Breast epithelium (tissue), 4 donors: ENCODE results near the gene SLIT1. TPM values are rescaled to one million over a fixed set of nuclear protein-coding genes. Genes with fewer than 3 reads are reported as not detected.

Source experiments
- DNase-seq, 2 donors: peaks; one replicate each; pipeline ENCODE4 v3.0.0-alpha.2; 2019; ENCODE audit warnings: low spot score in 2 of 2
- H3K27ac ChIP-seq, 2 donors: fragments of 200-600 bp; sonication (generic) in 1 of 2; one replicate each; pipeline ENCODE4 v1.5.1; 2016 to 2019; ENCODE audit warnings: mild to moderate bottlenecking in 1 of 2
- H3K27me3 ChIP-seq, 2 donors: fragments of 200-600 bp; sonication (generic) in 1 of 2; one replicate each; pipeline versions ENCODE4 v1.5.1 to v1.6.0; 2017 to 2019; ENCODE audit warnings: control low read depth in 1 of 2, mild to moderate bottlenecking in 1 of 2
- H3K36me3 ChIP-seq: fragments of 200-600 bp; one replicate; pipeline ENCODE4 v1.5.1; 2019
- H3K4me1 ChIP-seq, 2 donors: fragments of 200-600 bp; sonication (generic); one replicate each; pipeline ENCODE4 v1.5.1; 2016 to 2019; ENCODE audit warnings: control low read depth in 1 of 2
- H3K4me3 ChIP-seq, 3 donors: fragments of 200-600 bp; sonication (generic); 1 replicate in 2 of 3; 2 replicates in 1 of 3; pipeline ENCODE4 v1.5.1; 2016 to 2019; ENCODE audit warnings: mild to moderate bottlenecking in 3 of 3, moderate library complexity in 2 of 3
- H3K9me3 ChIP-seq, 2 donors: fragments of 200-600 bp; sonication (generic) in 1 of 2; one replicate each; pipeline ENCODE4 v1.5.1; 2016 to 2019; ENCODE audit warnings: control low read depth in 1 of 2
- POLR2A ChIP-seq: fragments of 450-650 bp; IDR thresholded peaks from one replicate; pipeline ENCODE4 v1.6.1; 2016; ENCODE audit warnings: antibody characterized with exemption, mild to moderate bottlenecking, moderate library complexity
- POLR2AphosphoS5 ChIP-seq, 3 donors: sonication (generic); formaldehyde crosslinking; IDR thresholded peaks; one replicate each; pipeline ENCODE4 v1.6.1; 2017; ENCODE audit warnings: antibody characterized with exemption in 3 of 3
- intact Hi-C: fragments of 100-400 bp; cut with DNase I; formaldehyde crosslinking; loops from one replicate; pipeline ENCODE4 v1.15.1; 2023; ENCODE audit warnings: low total_unique reads
- total RNA-seq, 3 donors: library from RNA; depleted of rRNA; stranded (reverse); fragments of >200 nt; gene quantifications; one replicate each; pipeline ENCODE4 v1.1.0, GENCODE V29; 2016
- TF ChIP-seq, protein P1 (sequence below), 3 donors: fragments of 450-650 bp; IDR thresholded peaks; one replicate each; pipeline ENCODE4 v1.5.1; 2016 to 2017; ENCODE audit warnings: antibody characterized with exemption in 3 of 3, mild to moderate bottlenecking in 3 of 3, moderate library complexity in 3 of 3

Gene SLIT1
- total RNA-seq, 3 donors from 2014 or later = under 0.01 to 0.44 (median 0.16) TPM

- DNase-seq = no peak
- no peaks in the 10 kb centered on the region for H3K9me3 ChIP-seq
- no peak overlapping the region for H3K27ac ChIP-seq
- intact Hi-C loops = no loop called here
- H3K36me3 ChIP-seq = no peaks in the 10 kb centered on the region
- no peaks in the 10 kb centered on the region for H3K4me1 ChIP-seq
- no peak overlapping the region for H3K4me3 ChIP-seq
- no peaks in the 10 kb centered on the region for H3K27me3 ChIP-seq
- TF ChIP-seq POLR2A = no peak
- TF ChIP-seq, protein P1, sequence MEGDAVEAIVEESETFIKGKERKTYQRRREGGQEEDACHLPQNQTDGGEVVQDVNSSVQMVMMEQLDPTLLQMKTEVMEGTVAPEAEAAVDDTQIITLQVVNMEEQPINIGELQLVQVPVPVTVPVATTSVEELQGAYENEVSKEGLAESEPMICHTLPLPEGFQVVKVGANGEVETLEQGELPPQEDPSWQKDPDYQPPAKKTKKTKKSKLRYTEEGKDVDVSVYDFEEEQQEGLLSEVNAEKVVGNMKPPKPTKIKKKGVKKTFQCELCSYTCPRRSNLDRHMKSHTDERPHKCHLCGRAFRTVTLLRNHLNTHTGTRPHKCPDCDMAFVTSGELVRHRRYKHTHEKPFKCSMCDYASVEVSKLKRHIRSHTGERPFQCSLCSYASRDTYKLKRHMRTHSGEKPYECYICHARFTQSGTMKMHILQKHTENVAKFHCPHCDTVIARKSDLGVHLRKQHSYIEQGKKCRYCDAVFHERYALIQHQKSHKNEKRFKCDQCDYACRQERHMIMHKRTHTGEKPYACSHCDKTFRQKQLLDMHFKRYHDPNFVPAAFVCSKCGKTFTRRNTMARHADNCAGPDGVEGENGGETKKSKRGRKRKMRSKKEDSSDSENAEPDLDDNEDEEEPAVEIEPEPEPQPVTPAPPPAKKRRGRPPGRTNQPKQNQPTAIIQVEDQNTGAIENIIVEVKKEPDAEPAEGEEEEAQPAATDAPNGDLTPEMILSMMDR (IDR thresholded peaks at IDR 0.05) = peak in 2 of 3 donors; percentile 19 to 47
Measured at GRCh38 chr10:97081621-97082235, 104.0 kb downstream of the SLIT1 start.

- intact Hi-C loops = no loop called here
- DNase-seq = no peak
- Histone ChIP-seq H3K27ac (no peak overlapping the region), H3K36me3 (no peaks in the 10 kb centered on the region), H3K4me3 (no peak overlapping the region), H3K4me1 (no peaks in the 10 kb centered on the region), H3K27me3 (no peaks in the 10 kb centered on the region), H3K9me3 (no peaks in the 10 kb centered on the region)
- TF ChIP-seq, protein P1 (IDR thresholded peaks at IDR 0.05) = no peak
- TF ChIP-seq POLR2AphosphoS5 (IDR thresholded peaks at IDR 0.05) = no peak
- TF ChIP-seq POLR2A = no peak
Measured at GRCh38 chr10:97080051-97080776, 105.5 kb downstream of the SLIT1 start.

GRCh38 chr10:97079448-97079847 is 106.3 kb downstream of the SLIT1 start:
- no peak overlapping the region for H3K27ac ChIP-seq
- no peaks in the 10 kb centered on the region for H3K27me3 ChIP-seq
- intact Hi-C loops = loop anchor here (10.0 kb wide), 1 partner anchor 135 kb away; no protein-coding TSS in a partner anchor

GRCh38 chr10:97078938-97079445 is 106.8 kb downstream of the SLIT1 start:
- intact Hi-C loops = loop anchor here (10.0 kb wide), 1 partner anchor 136 kb away; no protein-coding TSS in a partner anchor
- TF ChIP-seq POLR2A (no peak), POLR2AphosphoS5 (IDR thresholded peaks at IDR 0.05) (no peak)
- TF ChIP-seq, protein P1 (IDR thresholded peaks at IDR 0.05) = no peak
- no peak for DNase-seq
- no peak overlapping the region for H3K4me3 ChIP-seq
- no peaks in the 10 kb centered on the region for H3K27me3 ChIP-seq
- H3K36me3 ChIP-seq = no peaks in the 10 kb centered on the region
- H3K27ac ChIP-seq = no peak overlapping the region
- H3K4me1 ChIP-seq = no peaks in the 10 kb centered on the region
- no peaks in the 10 kb centered on the region for H3K9me3 ChIP-seq

More at GRCh38 chr10:97079448-97079847, 106.3 kb downstream of the SLIT1 start:
- no peak for DNase-seq
- Histone ChIP-seq H3K9me3 (no peaks in the 10 kb centered on the region), H3K4me3 (no peak overlapping the region), H3K4me1 (no peaks in the 10 kb centered on the region), H3K36me3 (no peaks in the 10 kb centered on the region)
- TF ChIP-seq, protein P1 (IDR thresholded peaks at IDR 0.05) = no peak
- TF ChIP-seq POLR2AphosphoS5 (IDR thresholded peaks at IDR 0.05) (no peak), POLR2A (no peak)
